H9 (cell line): ENCODE results near the gene SCAF4. TPM values are rescaled to one million over a fixed set of nuclear protein-coding genes. Genes with fewer than 3 reads are reported as not detected.

Source experiments
- DNase-seq: peaks from one replicate; pipeline ENCODE4 v3.0.0-alpha.2; 2017
- H2AFZ ChIP-seq: one replicate; pipeline ENCODE4 v1.6.1; 2013; ENCODE audit warnings: mild to moderate bottlenecking, low read length, control low read depth, moderate library complexity
- H2AK5ac ChIP-seq: 2 replicates; pipeline ENCODE4 v1.6.1; 2013; ENCODE audit warnings: low read length, control low read depth, mixed read lengths; ENCODE audit not compliant: insufficient read length
- H2BK120ac ChIP-seq: one replicate; pipeline ENCODE4 v1.6.1; 2013; ENCODE audit warnings: low read depth, mild to moderate bottlenecking, low read length, control low read depth, inconsistent platforms; ENCODE audit not compliant: poor library complexity, severe bottlenecking
- H2BK12ac ChIP-seq: 2 replicates; pipeline ENCODE4 v1.6.1; 2013; ENCODE audit warnings: low read length, control low read depth, mixed read lengths, low read depth; ENCODE audit not compliant: insufficient read length
- H2BK15ac ChIP-seq: 2 replicates; pipeline ENCODE4 v1.6.1; 2013; ENCODE audit warnings: low read depth, low read length, control low read depth
- H2BK20ac ChIP-seq: one replicate; pipeline ENCODE4 v1.6.1; 2013; ENCODE audit warnings: low read depth, mild to moderate bottlenecking, low read length, control low read depth, inconsistent platforms; ENCODE audit not compliant: poor library complexity, severe bottlenecking
- H2BK5ac ChIP-seq: 2 replicates; pipeline ENCODE4 v1.6.1; 2013; ENCODE audit warnings: low read length, control low read depth, mixed read lengths; ENCODE audit not compliant: insufficient read length
- H3K14ac ChIP-seq: 2 replicates; pipeline ENCODE4 v1.6.1; 2013; ENCODE audit warnings: low read length, control low read depth; ENCODE audit not compliant: insufficient read depth
- H3K18ac ChIP-seq: 2 replicates; pipeline ENCODE4 v1.6.1; 2013; ENCODE audit warnings: low read depth, mild to moderate bottlenecking, mixed read lengths, low read length, control low read depth; ENCODE audit not compliant: insufficient read length
- H3K23ac ChIP-seq: 2 replicates; pipeline ENCODE4 v1.6.1; 2013; ENCODE audit warnings: low read length, control low read depth, mixed read lengths, low read depth; ENCODE audit not compliant: insufficient read length
- H3K23me2 ChIP-seq: 2 replicates; pipeline ENCODE4 v1.6.1; 2013; ENCODE audit warnings: low read depth, mild to moderate bottlenecking, mixed read lengths, low read length, control low read depth; ENCODE audit not compliant: insufficient read length, poor library complexity, severe bottlenecking
- H3K27ac ChIP-seq: 2 replicates; pipeline ENCODE4 v1.5.1; 2013; ENCODE audit warnings: low read length, control low read depth, mixed read lengths, low read depth; ENCODE audit not compliant: insufficient read length
- H3K27me3 ChIP-seq: 2 replicates; pipeline ENCODE4 v1.6.1; 2013; ENCODE audit warnings: low read length, control low read depth, inconsistent platforms; ENCODE audit not compliant: insufficient read depth
- H3K4ac ChIP-seq: 2 replicates; pipeline ENCODE4 v1.6.1; 2013; ENCODE audit warnings: low read depth, mild to moderate bottlenecking, control low read depth, inconsistent platforms, low read length, moderate library complexity
- H3K4me1 ChIP-seq: 2 replicates; pipeline ENCODE4 v1.6.1; 2013; ENCODE audit warnings: low read length, control low read depth, inconsistent platforms; ENCODE audit not compliant: insufficient read depth
- H3K4me2 ChIP-seq: 2 replicates; pipeline ENCODE4 v1.6.1; 2013; ENCODE audit warnings: low read length, control low read depth, mixed read lengths; ENCODE audit not compliant: insufficient read length, insufficient read depth
- H3K56ac ChIP-seq: 2 replicates; pipeline ENCODE4 v1.6.1; 2013; ENCODE audit warnings: low read depth, mild to moderate bottlenecking, mixed read lengths, low read length, control low read depth; ENCODE audit not compliant: insufficient read length
- H3K79me1 ChIP-seq: 2 replicates; pipeline ENCODE4 v1.6.1; 2013; ENCODE audit warnings: low read depth, mild to moderate bottlenecking, moderate library complexity, low read length, control low read depth, inconsistent platforms; ENCODE audit not compliant: insufficient read depth, poor library complexity, severe bottlenecking
- H3K79me2 ChIP-seq: 2 replicates; pipeline ENCODE4 v1.6.1; 2013; ENCODE audit warnings: low read length, control low read depth, inconsistent platforms; ENCODE audit not compliant: insufficient read depth
- H3K9ac ChIP-seq: 2 replicates; pipeline ENCODE4 v1.6.1; 2013; ENCODE audit warnings: low read length, control low read depth, mixed read lengths; ENCODE audit not compliant: insufficient read length; ENCODE audit errors: extremely low read depth
- H3K9me3 ChIP-seq: one replicate; pipeline ENCODE4 v1.6.1; 2013; ENCODE audit warnings: low read depth, low read length, inconsistent platforms; ENCODE audit not compliant: control insufficient read depth
- H3T11ph ChIP-seq: one replicate; pipeline ENCODE4 v1.6.1; 2013; ENCODE audit warnings: mild to moderate bottlenecking, low read length, control low read depth, inconsistent platforms
- H4K20me1 ChIP-seq: one replicate; pipeline ENCODE4 v1.6.1; 2013; ENCODE audit not compliant: control insufficient read depth, insufficient read length, insufficient read depth
- H4K5ac ChIP-seq: 2 replicates; pipeline ENCODE4 v1.6.1; 2013; ENCODE audit warnings: low read depth, mild to moderate bottlenecking, mixed read lengths, low read length, control low read depth; ENCODE audit not compliant: insufficient read length
- H4K8ac ChIP-seq: replicated peaks from 2 replicates; pipeline ENCODE4 v1.6.1; 2013; ENCODE audit warnings: low read length, control low read depth, mixed read lengths, low read depth; ENCODE audit not compliant: insufficient read length
- H4K91ac ChIP-seq: 2 replicates; pipeline ENCODE4 v1.6.1; 2013; ENCODE audit warnings: low read depth, mild to moderate bottlenecking, moderate library complexity, mixed read lengths, low read length, control low read depth; ENCODE audit not compliant: insufficient read length
- H3K27ac Mint-ChIP-seq, 3 experiments: 2 replicates in 2 of 3; 3 replicates in 1 of 3; pipeline ENCODE4 v1.8.0; 2020 to 2021; ENCODE audit warnings: mixed read lengths in 3 of 3, mild to moderate bottlenecking in 1 of 3, moderate library complexity in 1 of 3
- H3K27me3 Mint-ChIP-seq: 2 replicates; pipeline ENCODE4 v1.8.0; 2021; ENCODE audit warnings: low read depth, mild to moderate bottlenecking, moderate library complexity, mixed read lengths
- H3K36me3 Mint-ChIP-seq, 3 experiments: 2 replicates in 2 of 3; 3 replicates in 1 of 3; pipeline ENCODE4 v1.8.0; 2020 to 2021; ENCODE audit warnings: low read depth in 3 of 3, mixed read lengths in 3 of 3; ENCODE audit not compliant: insufficient read depth in 1 of 3
- H3K4me1 Mint-ChIP-seq, 2 experiments: 2 replicates each; pipeline ENCODE4 v1.8.0; 2020; ENCODE audit warnings: mixed read lengths in 2 of 2
- H3K4me3 Mint-ChIP-seq, 2 experiments: 2 replicates in 1 of 2; 3 replicates in 1 of 2; pipeline ENCODE4 v1.8.0; 2020 to 2021; ENCODE audit warnings: mild to moderate bottlenecking in 2 of 2, mixed read lengths in 2 of 2, moderate library complexity in 1 of 2
- H3K9me3 Mint-ChIP-seq, 2 experiments: 2 replicates in 1 of 2; 3 replicates in 1 of 2; pipeline ENCODE4 v1.8.0; 2020; ENCODE audit warnings: mild to moderate bottlenecking in 2 of 2, mixed read lengths in 2 of 2, moderate library complexity in 1 of 2
- WGBS: extraction: QIAGEN DNeasy Blood & Tissue Kit; methylation state at CpG from one replicate; pipeline ENCODE4 v1.1.7; 2013; ENCODE audit warnings: missing lambda C conversion rate, low lambda C conversion rate, mixed read lengths; ENCODE audit not compliant: insufficient read length; ENCODE audit errors: extremely low coverage; 5-methylcytosine and 5-hydroxymethylcytosine counted together
- total RNA-seq: library from RNA; stranded (reverse); gene quantifications from 2 replicates; pipeline ENCODE4 v1.2.1, GENCODE V29; 2021
- TF ChIP-seq, protein P1 (sequence below): fragments of 200-600 bp; sonication (generic); conservative IDR thresholded peaks from 3 replicates; pipeline ENCODE4 v1.8.0; 2021; ENCODE audit warnings: antibody characterized with exemption, mild to moderate bottlenecking

Gene SCAF4
- total RNA-seq, 1 experiment from 2014 or later = 76.8 TPM

DNA sequence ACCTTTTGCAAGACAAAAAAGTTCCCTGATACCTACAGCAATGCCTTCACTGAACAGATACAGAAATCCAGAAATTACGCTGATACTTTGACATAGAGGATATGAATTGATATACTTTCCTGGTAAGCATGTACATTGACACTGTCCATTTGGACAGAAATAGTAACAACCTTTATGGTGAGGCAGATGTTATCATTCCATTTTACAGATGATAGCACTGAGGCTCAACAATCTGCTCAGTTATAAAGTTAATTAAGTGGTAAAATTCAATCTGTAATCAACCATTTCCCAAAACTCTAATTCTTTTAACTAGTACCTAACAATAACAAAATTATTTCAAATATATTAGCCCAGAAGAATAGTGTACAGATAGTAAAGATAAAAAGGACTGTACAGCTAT, 20.6 kb downstream of the SCAF4 start:
- Histone ChIP-seq H3K14ac (no peak overlapping the region), H2AFZ (no peak overlapping the region), H3K79me1 (peaks cover 2% of the 10 kb centered on the region), H3K27me3 (no peaks in the 10 kb centered on the region), H4K8ac (no peak overlapping the region), H3K23me2 (no peaks in the 10 kb centered on the region), H3T11ph (no peak overlapping the region), H3K9me3 (no peaks in the 10 kb centered on the region), H2BK20ac (no peak overlapping the region), H3K4ac (no peak overlapping the region), H2BK12ac (no peak overlapping the region), H3K27ac (no peak overlapping the region), H3K18ac (no peak overlapping the region), H4K91ac (no peak overlapping the region), H2BK5ac (no peak overlapping the region), H2AK5ac (no peak overlapping the region), H2BK15ac (no peak overlapping the region), H3K56ac (no peak overlapping the region), H3K4me2 (no peak overlapping the region), H3K9ac (no peak overlapping the region), H3K79me2 (peaks cover 48% of the 10 kb centered on the region; the same call in 1 of the 2 replicates), H3K4me1 (no peaks in the 10 kb centered on the region), H4K20me1 (no peaks in the 10 kb centered on the region), H2BK120ac (no peak overlapping the region), H3K23ac (no peak overlapping the region), H4K5ac (no peak overlapping the region)
- WGBS = no CpG with 5 or more reads among the region's 1 CpG
- H3K4me3 Mint-ChIP-seq = no peak overlapping the region
- H3K27me3 Mint-ChIP-seq = no peaks in the 10 kb centered on the region; the same call in 1 of the 2 replicates
- peaks cover 74 to 79% of the 10 kb centered on the region in 2 experiments for H3K4me1 Mint-ChIP-seq
- TF ChIP-seq, protein P1, sequence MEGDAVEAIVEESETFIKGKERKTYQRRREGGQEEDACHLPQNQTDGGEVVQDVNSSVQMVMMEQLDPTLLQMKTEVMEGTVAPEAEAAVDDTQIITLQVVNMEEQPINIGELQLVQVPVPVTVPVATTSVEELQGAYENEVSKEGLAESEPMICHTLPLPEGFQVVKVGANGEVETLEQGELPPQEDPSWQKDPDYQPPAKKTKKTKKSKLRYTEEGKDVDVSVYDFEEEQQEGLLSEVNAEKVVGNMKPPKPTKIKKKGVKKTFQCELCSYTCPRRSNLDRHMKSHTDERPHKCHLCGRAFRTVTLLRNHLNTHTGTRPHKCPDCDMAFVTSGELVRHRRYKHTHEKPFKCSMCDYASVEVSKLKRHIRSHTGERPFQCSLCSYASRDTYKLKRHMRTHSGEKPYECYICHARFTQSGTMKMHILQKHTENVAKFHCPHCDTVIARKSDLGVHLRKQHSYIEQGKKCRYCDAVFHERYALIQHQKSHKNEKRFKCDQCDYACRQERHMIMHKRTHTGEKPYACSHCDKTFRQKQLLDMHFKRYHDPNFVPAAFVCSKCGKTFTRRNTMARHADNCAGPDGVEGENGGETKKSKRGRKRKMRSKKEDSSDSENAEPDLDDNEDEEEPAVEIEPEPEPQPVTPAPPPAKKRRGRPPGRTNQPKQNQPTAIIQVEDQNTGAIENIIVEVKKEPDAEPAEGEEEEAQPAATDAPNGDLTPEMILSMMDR = no peak
- no peak overlapping the region for H3K27ac Mint-ChIP-seq
- no peaks in the 10 kb centered on the region; a peak in 1 of 5 replicates for H3K9me3 Mint-ChIP-seq
- no peaks in the 10 kb centered on the region; a peak in 1 of 7 replicates for H3K36me3 Mint-ChIP-seq
- DNase-seq = no peak
